ENCODE measurements around the gene TBC1D5.

The TBC1D5 gene

DNA sequence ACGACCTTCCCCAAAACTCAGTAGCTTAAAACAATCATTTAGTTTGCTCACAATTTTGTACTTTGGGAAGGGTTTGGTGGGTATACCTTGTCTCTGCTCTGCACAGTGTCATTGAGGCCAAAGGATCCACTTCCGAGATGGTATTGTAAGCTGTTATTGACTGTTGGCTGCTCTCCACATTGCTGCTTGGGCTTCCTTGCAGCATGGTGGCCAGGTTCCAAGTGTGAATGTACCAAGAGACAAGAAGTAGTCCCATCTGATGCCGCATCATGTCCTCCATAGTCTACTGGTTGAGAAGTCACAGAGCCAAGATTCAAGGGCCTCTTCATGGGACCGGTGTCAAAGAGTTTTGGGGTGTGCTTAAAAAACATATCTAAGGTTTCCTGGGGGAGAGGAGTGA is 589.2 kb downstream of the TBC1D5 start:
- no peak overlapping the region for H3K4me3 ChIP-seq (ENCODE audit: low read depth, low read length)
- TF ChIP-seq, protein P1, sequence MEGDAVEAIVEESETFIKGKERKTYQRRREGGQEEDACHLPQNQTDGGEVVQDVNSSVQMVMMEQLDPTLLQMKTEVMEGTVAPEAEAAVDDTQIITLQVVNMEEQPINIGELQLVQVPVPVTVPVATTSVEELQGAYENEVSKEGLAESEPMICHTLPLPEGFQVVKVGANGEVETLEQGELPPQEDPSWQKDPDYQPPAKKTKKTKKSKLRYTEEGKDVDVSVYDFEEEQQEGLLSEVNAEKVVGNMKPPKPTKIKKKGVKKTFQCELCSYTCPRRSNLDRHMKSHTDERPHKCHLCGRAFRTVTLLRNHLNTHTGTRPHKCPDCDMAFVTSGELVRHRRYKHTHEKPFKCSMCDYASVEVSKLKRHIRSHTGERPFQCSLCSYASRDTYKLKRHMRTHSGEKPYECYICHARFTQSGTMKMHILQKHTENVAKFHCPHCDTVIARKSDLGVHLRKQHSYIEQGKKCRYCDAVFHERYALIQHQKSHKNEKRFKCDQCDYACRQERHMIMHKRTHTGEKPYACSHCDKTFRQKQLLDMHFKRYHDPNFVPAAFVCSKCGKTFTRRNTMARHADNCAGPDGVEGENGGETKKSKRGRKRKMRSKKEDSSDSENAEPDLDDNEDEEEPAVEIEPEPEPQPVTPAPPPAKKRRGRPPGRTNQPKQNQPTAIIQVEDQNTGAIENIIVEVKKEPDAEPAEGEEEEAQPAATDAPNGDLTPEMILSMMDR (IDR thresholded peaks at IDR 0.05; ENCODE audit: borderline replicate concordance, insufficient read depth, low read depth, low read length), result no peak

DNA sequence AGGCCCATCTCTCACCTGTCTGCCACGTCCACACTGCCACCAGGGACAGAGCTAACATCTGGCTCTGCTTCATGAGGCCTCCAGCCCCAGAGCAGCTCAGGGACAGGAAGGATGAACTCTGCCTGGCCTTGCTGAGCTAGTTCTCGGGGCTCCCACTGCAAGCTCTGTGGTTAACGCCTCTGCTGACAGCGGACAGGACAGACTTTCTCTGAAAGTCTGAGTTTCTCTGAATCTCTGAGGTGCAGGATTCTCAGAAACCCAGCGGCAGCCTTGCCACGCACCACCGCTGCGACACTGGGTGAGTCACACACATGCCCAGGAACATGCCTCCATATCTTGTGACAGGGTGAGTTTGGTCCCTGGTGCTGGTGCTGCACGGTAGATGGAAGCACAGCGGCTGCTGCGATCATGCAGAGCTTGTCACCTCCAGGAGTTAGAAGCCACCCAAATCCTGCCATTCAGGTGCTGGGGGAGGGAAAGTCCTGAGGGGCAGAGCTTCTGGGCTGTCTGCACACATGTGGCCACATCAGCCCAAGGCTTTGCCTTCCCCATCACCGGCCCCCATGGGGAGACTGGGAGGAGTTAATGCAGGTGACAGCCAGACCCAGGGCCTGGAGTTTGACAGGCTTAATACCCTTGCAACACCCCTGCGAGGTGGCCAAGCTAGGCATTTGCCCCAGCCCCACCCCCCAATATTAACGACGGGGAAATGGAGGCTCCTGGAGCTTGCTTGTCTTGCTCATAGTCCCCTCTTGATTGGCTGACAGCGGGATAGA is 590.6 kb downstream of the TBC1D5 start:
- no peak overlapping the region for H3K4me3 ChIP-seq (ENCODE audit: low read depth, low read length)
- TF ChIP-seq, protein P1 (IDR thresholded peaks at IDR 0.05; ENCODE audit: borderline replicate concordance, insufficient read depth, low read depth, low read length), result no peak

DNA sequence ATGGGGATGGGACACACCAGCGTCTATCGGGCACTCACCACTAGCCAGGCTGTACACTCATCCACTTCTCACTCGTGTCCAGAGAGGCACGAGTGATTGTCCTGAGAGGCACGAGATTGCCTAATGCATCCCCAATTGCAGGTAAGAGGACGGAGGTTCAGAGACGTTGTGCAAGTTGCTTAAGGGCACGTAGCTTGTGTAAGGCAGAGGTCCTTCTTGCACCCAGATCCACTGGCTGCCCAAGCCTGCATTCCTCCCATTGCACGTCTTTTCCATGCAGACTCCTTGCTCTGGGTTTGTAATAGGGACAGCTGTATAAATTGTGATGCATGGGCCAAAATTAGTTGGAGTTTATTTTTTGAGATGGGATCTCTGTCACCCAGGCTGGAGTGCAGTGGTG is 593.4 kb downstream of the TBC1D5 start:
- H3K4me3 ChIP-seq (ENCODE audit: low read depth, low read length), result no peak overlapping the region
- TF ChIP-seq, protein P1 (IDR thresholded peaks at IDR 0.05; ENCODE audit: borderline replicate concordance, insufficient read depth, low read depth, low read length), result no peak

DNA sequence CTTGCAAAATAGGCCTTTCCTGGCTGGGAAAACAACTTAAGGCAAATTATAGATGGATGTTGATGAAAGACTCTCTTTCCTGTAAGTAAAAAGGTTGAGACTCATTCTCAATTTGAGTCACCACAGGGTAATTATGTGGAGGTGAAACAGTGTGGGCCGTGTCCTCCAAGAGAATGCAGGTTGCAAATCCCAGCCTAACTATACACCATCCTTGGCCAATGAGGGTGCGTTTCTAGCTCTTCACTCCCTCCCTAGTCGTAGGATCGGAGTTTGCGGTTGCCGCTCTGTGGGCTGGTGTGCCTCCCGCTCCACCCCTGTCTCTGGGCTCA is 597.8 kb downstream of the TBC1D5 start:
- H3K4me3 ChIP-seq (ENCODE audit: low read depth, low read length), result no peak overlapping the region
- TF ChIP-seq, protein P1 (IDR thresholded peaks at IDR 0.05; ENCODE audit: borderline replicate concordance, insufficient read depth, low read depth, low read length), result no peak

DNA sequence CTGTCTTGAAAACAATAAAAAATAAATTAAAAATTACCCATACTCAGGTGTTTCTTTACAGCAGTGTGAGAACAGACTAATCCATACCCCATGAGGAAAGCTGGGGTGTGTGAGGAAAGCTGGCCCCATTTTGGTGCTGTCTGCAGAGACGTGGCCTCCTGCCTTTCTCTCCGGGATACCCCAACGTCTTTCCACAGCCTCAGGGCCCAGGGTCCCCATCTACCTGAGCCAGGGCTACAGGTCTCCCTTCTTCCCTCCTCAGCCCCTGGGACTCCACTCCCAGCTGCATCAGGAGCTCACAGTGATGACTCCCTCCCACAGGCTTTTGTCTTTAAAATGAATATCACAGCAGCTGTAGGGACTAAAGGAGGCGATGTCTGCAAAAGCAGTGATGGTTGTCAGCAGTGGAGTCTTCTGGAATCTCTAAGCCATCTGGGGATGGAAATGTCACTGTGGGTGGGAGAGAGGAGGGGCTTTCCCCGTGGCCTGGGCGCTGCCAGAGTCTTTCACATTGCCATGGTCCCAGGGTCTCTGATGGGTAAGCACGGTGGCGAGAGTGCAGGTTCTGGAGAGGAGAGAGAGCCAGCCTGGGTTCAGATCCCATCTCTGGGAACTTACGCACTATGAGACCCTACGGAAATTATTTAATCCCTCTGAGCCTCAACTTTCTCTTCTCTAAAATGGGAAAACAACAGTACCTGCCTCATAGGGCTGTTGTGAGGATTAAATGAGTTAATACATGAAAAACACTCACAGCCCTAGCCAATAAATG is 598.4 kb downstream of the TBC1D5 start:
- TF ChIP-seq, protein P1 (IDR thresholded peaks at IDR 0.05; ENCODE audit: borderline replicate concordance, insufficient read depth, low read depth, low read length), result no peak
- H3K4me3 ChIP-seq (ENCODE audit: low read depth, low read length), result no peak overlapping the region

DNA sequence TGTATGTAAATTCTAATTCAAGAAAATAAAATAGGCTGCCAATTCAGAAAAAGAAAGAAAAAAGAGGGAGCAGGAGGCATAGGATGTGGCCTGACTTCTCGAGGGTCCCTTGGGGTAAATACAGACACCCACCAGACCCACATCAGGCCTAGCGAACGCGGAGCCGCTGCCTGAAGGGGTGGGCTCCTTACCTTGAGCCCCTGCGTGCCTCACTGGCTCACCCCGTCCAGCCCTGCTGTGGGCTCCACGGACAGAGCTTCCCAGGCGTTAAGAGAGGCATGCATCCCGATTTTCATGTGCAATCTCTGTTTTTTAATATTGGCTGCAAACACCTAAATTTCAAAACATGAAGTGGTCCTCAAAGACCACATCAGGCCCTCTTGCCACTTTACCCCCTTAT is 599.9 kb downstream of the TBC1D5 start:
- no peak overlapping the region for H3K4me3 ChIP-seq (ENCODE audit: low read depth, low read length)
- TF ChIP-seq, protein P1 (IDR thresholded peaks at IDR 0.05; ENCODE audit: borderline replicate concordance, insufficient read depth, low read depth, low read length), result no peak

DNA sequence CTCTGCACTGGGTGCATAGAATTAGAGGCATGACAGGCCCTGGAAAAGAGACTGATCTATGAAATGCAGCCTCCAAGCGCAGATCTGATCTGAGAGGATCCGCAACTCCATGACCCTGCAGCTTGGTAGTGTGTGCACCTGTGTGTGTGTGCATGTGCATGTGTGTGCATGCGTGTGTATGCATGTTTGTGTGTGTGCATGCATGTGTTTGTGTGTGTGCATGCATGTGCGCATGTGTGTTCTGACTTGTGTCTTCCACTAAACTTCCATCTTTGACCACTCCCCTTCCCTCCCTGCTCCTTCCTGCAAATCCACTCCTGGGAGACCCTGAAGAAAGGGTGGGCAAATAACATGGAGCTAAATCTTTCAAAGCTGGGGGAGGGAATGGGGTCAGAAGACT is 600.7 kb downstream of the TBC1D5 start:
- TF ChIP-seq, protein P1 (IDR thresholded peaks at IDR 0.05; ENCODE audit: borderline replicate concordance, insufficient read depth, low read depth, low read length), result no peak
- no peak overlapping the region for H3K4me3 ChIP-seq (ENCODE audit: low read depth, low read length)

Measured in GM12875 (cell line).